ENCODE measurements around the gene BTBD3. TPM values are rescaled to one million over a fixed set of nuclear protein-coding genes. Genes with fewer than 3 reads are reported as not detected.

The BTBD3 gene
- total and polyA plus RNA-seq, 2 donors (not counting 1 experiment from before 2014, with no cell fraction given): 1.5 to 2.1 TPM

DNA sequence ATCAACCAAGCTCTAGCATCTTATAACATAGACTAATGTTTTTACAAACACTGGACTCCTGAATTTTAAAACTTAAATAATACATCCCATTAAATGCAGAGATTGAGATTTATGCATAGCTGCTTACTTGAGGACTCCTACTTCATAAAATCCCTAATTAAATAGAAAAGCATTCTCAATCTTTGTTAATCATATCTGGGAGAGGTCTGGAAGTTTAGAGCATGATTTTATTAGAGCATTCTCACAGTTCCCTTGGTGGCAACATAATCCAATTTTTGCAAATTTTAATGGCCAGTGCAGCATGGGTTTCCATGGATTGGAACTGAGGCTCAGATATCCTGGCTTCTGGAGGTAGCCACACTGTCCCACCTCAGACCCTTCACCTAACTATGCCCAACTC lies 19.5 kb downstream of the BTBD3 start:
- Histone ChIP-seq H3K9ac (ENCODE audit: low read length) (no peak overlapping the region), H2AFZ (ENCODE audit: insufficient read depth, low read depth, low read length, poor library complexity, severe bottlenecking) (no peak overlapping the region), H3K27me3 (replicated peaks in 1 of 4; ENCODE audit: control extremely low read depth in 1 of 4, control insufficient read depth in 3 of 4, insufficient read depth in 4 of 4, low read length in 3 of 4) (no peaks in the 10 kb centered on the region), H3K79me2 (ENCODE audit: control insufficient read depth, insufficient read depth, low read length) (no peaks in the 10 kb centered on the region), H3K4me2 (replicated peaks; ENCODE audit: low read depth, low read length, poor library complexity, severe bottlenecking) (no peak overlapping the region), H3K27ac (ENCODE audit: low read length in 2 of 2) (no peak overlapping the region), H3K9me3 (ENCODE audit: control extremely low read depth in 1 of 3, control insufficient read depth in 2 of 3, insufficient read depth in 1 of 3, low read length in 2 of 3) (no peaks in the 10 kb centered on the region), H3K4me1 (ENCODE audit: control insufficient read depth in 2 of 2, insufficient read depth in 2 of 2, low read length in 2 of 2) (no peaks in the 10 kb centered on the region), H3K36me3 (replicated peaks in 1 of 2; ENCODE audit: control extremely low read depth in 1 of 2, control insufficient read depth in 1 of 2, extremely low read depth in 1 of 2, insufficient read depth in 2 of 2, low read length in 1 of 2) (no peaks in the 10 kb centered on the region), H4K20me1 (ENCODE audit: control insufficient read depth, insufficient read depth, low read length, poor library complexity, severe bottlenecking) (no peaks in the 10 kb centered on the region), H3K4me3 (ENCODE audit: control extremely low read depth in 1 of 5, extremely low read depth in 1 of 5, insufficient read depth in 1 of 5, low read depth in 2 of 5, low read length in 4 of 5) (no peak overlapping the region)
- ATAC-seq (ENCODE audit: low read depth) (no peak), DNase-seq (no peak)
- H3K4me1 Mint-ChIP-seq: no peaks in the 10 kb centered on the region
- ChIA-PET CTCF (no interaction called here), POLR2A (no interaction called here)
- intact Hi-C loops (cut with micrococcal nuclease): no loop called here
- no peak overlapping the region for H3K4me3 Mint-ChIP-seq
- no peak overlapping the region for H3K27ac Mint-ChIP-seq
- no peak for TF ChIP-seq EZH2 (IDR thresholded peaks at IDR 0.05; ENCODE audit: borderline replicate concordance, insufficient read depth, low read depth, low read length, poor library complexity, severe bottlenecking)
- TF ChIP-seq, protein P1, sequence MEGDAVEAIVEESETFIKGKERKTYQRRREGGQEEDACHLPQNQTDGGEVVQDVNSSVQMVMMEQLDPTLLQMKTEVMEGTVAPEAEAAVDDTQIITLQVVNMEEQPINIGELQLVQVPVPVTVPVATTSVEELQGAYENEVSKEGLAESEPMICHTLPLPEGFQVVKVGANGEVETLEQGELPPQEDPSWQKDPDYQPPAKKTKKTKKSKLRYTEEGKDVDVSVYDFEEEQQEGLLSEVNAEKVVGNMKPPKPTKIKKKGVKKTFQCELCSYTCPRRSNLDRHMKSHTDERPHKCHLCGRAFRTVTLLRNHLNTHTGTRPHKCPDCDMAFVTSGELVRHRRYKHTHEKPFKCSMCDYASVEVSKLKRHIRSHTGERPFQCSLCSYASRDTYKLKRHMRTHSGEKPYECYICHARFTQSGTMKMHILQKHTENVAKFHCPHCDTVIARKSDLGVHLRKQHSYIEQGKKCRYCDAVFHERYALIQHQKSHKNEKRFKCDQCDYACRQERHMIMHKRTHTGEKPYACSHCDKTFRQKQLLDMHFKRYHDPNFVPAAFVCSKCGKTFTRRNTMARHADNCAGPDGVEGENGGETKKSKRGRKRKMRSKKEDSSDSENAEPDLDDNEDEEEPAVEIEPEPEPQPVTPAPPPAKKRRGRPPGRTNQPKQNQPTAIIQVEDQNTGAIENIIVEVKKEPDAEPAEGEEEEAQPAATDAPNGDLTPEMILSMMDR (IDR thresholded peaks at IDR 0.05): no peak
- H3K9me3 Mint-ChIP-seq (ENCODE audit: insufficient read depth): no peaks in the 10 kb centered on the region
- H3K27me3 Mint-ChIP-seq: no peaks in the 10 kb centered on the region

DNA sequence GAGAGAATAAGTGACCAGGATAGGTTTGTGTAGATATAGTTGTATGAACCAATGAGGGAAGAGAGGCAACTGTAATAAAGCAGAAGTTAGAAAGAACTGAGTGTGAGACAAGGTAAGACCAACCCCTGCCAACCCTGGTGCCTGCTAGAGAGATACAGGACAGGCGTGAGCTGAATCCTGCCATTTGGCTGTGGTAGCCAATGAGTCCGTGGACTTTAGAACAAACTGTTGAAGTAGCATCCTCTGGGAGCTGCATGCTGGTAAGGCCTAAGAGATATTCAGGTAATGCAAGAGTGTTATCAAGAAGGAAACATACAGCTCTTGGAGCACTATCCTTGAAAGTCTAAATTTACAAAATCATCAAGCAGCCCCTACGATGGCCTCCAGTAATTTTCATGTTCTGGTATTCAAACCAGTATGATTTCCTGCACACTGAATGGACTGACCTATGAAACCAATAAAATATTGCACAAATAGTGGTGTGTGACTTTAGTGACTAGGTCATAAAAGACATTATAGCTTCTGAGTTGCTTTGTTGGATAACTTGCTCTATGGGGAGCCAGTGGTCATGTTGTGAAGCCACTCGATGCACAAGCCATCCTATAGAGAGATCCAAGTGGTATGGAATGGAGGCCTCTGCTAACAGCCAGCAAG lies 24.0 kb downstream of the BTBD3 start:
- H3K9me3 Mint-ChIP-seq (ENCODE audit: insufficient read depth): no peaks in the 10 kb centered on the region
- H3K4me3 Mint-ChIP-seq: no peak overlapping the region
- Histone ChIP-seq H3K9me3 (ENCODE audit: control extremely low read depth in 1 of 3, control insufficient read depth in 2 of 3, insufficient read depth in 1 of 3, low read length in 2 of 3) (no peaks in the 10 kb centered on the region), H3K4me2 (replicated peaks; ENCODE audit: low read depth, low read length, poor library complexity, severe bottlenecking) (no peak overlapping the region), H3K27ac (ENCODE audit: low read length in 2 of 2) (no peak overlapping the region), H2AFZ (ENCODE audit: insufficient read depth, low read depth, low read length, poor library complexity, severe bottlenecking) (no peak overlapping the region), H3K36me3 (replicated peaks in 1 of 2; ENCODE audit: control extremely low read depth in 1 of 2, control insufficient read depth in 1 of 2, extremely low read depth in 1 of 2, insufficient read depth in 2 of 2, low read length in 1 of 2) (no peaks in the 10 kb centered on the region), H3K27me3 (replicated peaks in 1 of 4; ENCODE audit: control extremely low read depth in 1 of 4, control insufficient read depth in 3 of 4, insufficient read depth in 4 of 4, low read length in 3 of 4) (no peaks in the 10 kb centered on the region), H3K4me1 (ENCODE audit: control insufficient read depth in 2 of 2, insufficient read depth in 2 of 2, low read length in 2 of 2) (no peaks in the 10 kb centered on the region), H3K4me3 (ENCODE audit: control extremely low read depth in 1 of 5, extremely low read depth in 1 of 5, insufficient read depth in 1 of 5, low read depth in 2 of 5, low read length in 4 of 5) (no peak overlapping the region), H3K79me2 (ENCODE audit: control insufficient read depth, insufficient read depth, low read length) (no peaks in the 10 kb centered on the region), H3K9ac (ENCODE audit: low read length) (no peak overlapping the region), H4K20me1 (ENCODE audit: control insufficient read depth, insufficient read depth, low read length, poor library complexity, severe bottlenecking) (no peaks in the 10 kb centered on the region)
- WGBS (ENCODE audit: insufficient coverage): 100% methylated on average over 3 of the region's 4 CpGs
- intact Hi-C loops (cut with micrococcal nuclease): no loop called here
- TF ChIP-seq EZH2 (IDR thresholded peaks at IDR 0.05; ENCODE audit: borderline replicate concordance, insufficient read depth, low read depth, low read length, poor library complexity, severe bottlenecking): no peak
- TF ChIP-seq, protein P1 (IDR thresholded peaks at IDR 0.05): no peak
- H3K27ac Mint-ChIP-seq: no peak overlapping the region
- ChIA-PET CTCF (no interaction called here), POLR2A (no interaction called here)
- DNase-seq (no peak), ATAC-seq (ENCODE audit: low read depth) (no peak)
- H3K27me3 Mint-ChIP-seq: no peaks in the 10 kb centered on the region
- no peaks in the 10 kb centered on the region for H3K4me1 Mint-ChIP-seq
